GM23338 (cell line): Measurements from ENCODE around the gene CSKMT. TPM values are rescaled to one million over a fixed set of nuclear protein-coding genes. Genes with fewer than 3 reads are reported as not detected.

Source experiments
- ATAC-seq: fragments of 200-7000 bp; cut with Tn5 transposase; 3 replicates; pipeline ENCODE4 v1.9.1; 2020
- DNase-seq: peaks from one replicate; pipeline ENCODE4 v3.0.0-alpha.2; 2015; ENCODE audit warnings: low spot score
- H2AFZ ChIP-seq: fragments of 200-600 bp; sonication (generic); 2 replicates; pipeline ENCODE4 v1.8.0; 2016; ENCODE audit warnings: antibody characterized with exemption, mild to moderate bottlenecking, moderate library complexity
- H3F3A ChIP-seq: fragments of 200-600 bp; sonication (generic); replicated peaks from 2 replicates; pipeline ENCODE4 v1.8.0; 2017; ENCODE audit warnings: antibody characterized with exemption, mixed run types, low read depth
- H3K27ac ChIP-seq: fragments of 200-600 bp; sonication (generic); 2 replicates; pipeline ENCODE4 v1.6.1; 2016; ENCODE audit warnings: low read depth
- H3K27me3 ChIP-seq: fragments of 200-600 bp; sonication (generic); 2 replicates; pipeline ENCODE4 v1.8.0; 2016; ENCODE audit warnings: mild to moderate bottlenecking, mixed run types, moderate library complexity; ENCODE audit not compliant: insufficient read depth
- H3K36me3 ChIP-seq: fragments of 200-600 bp; sonication (generic); 2 replicates; pipeline ENCODE4 v1.8.0; 2016; ENCODE audit warnings: mild to moderate bottlenecking; ENCODE audit not compliant: insufficient read depth
- H3K4me1 ChIP-seq: fragments of 200-600 bp; sonication (generic); 2 replicates; pipeline ENCODE4 v1.8.0; 2016; ENCODE audit warnings: mild to moderate bottlenecking, moderate library complexity; ENCODE audit not compliant: insufficient read depth
- H3K4me2 ChIP-seq: fragments of 200-600 bp; sonication (generic); 2 replicates; pipeline ENCODE4 v1.7.1; 2017; ENCODE audit warnings: mixed run types
- H3K4me3 ChIP-seq: fragments of 200-600 bp; sonication (generic); 2 replicates; pipeline ENCODE4 v1.6.1; 2016; ENCODE audit warnings: mixed run types
- H3K79me2 ChIP-seq: fragments of 200-600 bp; sonication (generic); replicated peaks from 2 replicates; pipeline ENCODE4 v1.8.0; 2017; ENCODE audit warnings: mild to moderate bottlenecking; ENCODE audit not compliant: insufficient read depth
- H3K9me2 ChIP-seq: fragments of 200-600 bp; sonication (generic); 2 replicates; pipeline ENCODE4 v1.8.0; 2017; ENCODE audit not compliant: insufficient read depth
- H4K20me1 ChIP-seq: fragments of 200-600 bp; sonication (generic); replicated peaks from 2 replicates; pipeline ENCODE4 v1.8.0; 2017; ENCODE audit warnings: mild to moderate bottlenecking; ENCODE audit not compliant: insufficient read depth
- H3K27ac Mint-ChIP-seq: 2 replicates; pipeline ENCODE4 v1.8.0; 2020; ENCODE audit warnings: inconsistent platforms, mild to moderate bottlenecking, moderate library complexity, mixed read lengths
- H3K27me3 Mint-ChIP-seq: 3 replicates; pipeline ENCODE4 v1.8.0; 2022; ENCODE audit warnings: low read depth, mild to moderate bottlenecking, moderate library complexity, mixed read lengths, inconsistent platforms; ENCODE audit not compliant: insufficient read depth, poor library complexity
- H3K36me3 Mint-ChIP-seq: 3 replicates; pipeline ENCODE4 v1.8.0; 2021; ENCODE audit warnings: low read depth, mild to moderate bottlenecking, inconsistent platforms, moderate library complexity, mixed read lengths
- H3K4me1 Mint-ChIP-seq: 3 replicates; pipeline ENCODE4 v1.8.0; 2020; ENCODE audit warnings: mild to moderate bottlenecking, inconsistent platforms, mixed read lengths
- H3K4me3 Mint-ChIP-seq: 3 replicates; pipeline ENCODE4 v1.8.0; 2021; ENCODE audit warnings: moderate library complexity, mild to moderate bottlenecking, inconsistent platforms, mixed read lengths
- H3K9me3 Mint-ChIP-seq: 3 replicates; pipeline ENCODE4 v1.8.0; 2020; ENCODE audit warnings: moderate library complexity, mild to moderate bottlenecking, inconsistent platforms, mixed read lengths
- CREB1 ChIP-seq: fragments of 250-450 bp; sonication (Bioruptor Pico); IDR thresholded peaks from 2 replicates; pipeline ENCODE4 v1.5.0; 2020; ENCODE audit warnings: low read depth, mild to moderate bottlenecking, moderate library complexity
- JUNB ChIP-seq: IDR thresholded peaks from one replicate; pipeline ENCODE4 v1.6.1; 2016; ENCODE audit warnings: antibody characterized with exemption; ENCODE audit not compliant: unreplicated experiment
- NANOG ChIP-seq: IDR thresholded peaks from 2 replicates; pipeline ENCODE4 v1.6.1; 2016; ENCODE audit warnings: antibody characterized with exemption, borderline replicate concordance
- POLR2AphosphoS5 ChIP-seq: IDR thresholded peaks from 2 replicates; pipeline ENCODE4 v1.6.1; 2016; ENCODE audit warnings: antibody characterized with exemption, low read depth
- ZNF114 ChIP-seq: fragments of 250-450 bp; sonication (Bioruptor Pico); IDR thresholded peaks from 2 replicates; pipeline ENCODE4 v1.5.0; 2020; ENCODE audit warnings: mild to moderate bottlenecking, moderate library complexity
- ZNF331 ChIP-seq: fragments of 250-450 bp; sonication (Bioruptor Pico); IDR thresholded peaks from 2 replicates; pipeline ENCODE4 v1.5.0; 2020; ENCODE audit warnings: low read depth, mild to moderate bottlenecking, moderate library complexity
- polyA plus RNA-seq: library from polyadenylated mRNA; unstranded; fragments of >200 nt; fragmentation: Nextera tagmentation; extraction: Ambion mirVana; gene quantifications from 2 replicates; pipeline ENCODE4 v1.2.1, GENCODE V29; 2016
- total RNA-seq: library from RNA; depleted of rRNA; stranded (reverse); fragments of >200 nt; shearing (Covaris generic); gene quantifications from 2 replicates; pipeline ENCODE4 v1.2.3, GENCODE V29; 2014
- TF ChIP-seq, protein P1 (sequence below): IDR thresholded peaks from 2 replicates; pipeline ENCODE4 v1.6.1; 2016; ENCODE audit warnings: antibody characterized with exemption
- TF ChIP-seq, protein P2 (sequence below), 2 experiments: fragments of 200-600 bp in 1 of 2; sonication (generic) in 1 of 2; conservative IDR thresholded peaks; 2 replicates each; pipeline versions ENCODE4 v1.5.1 to v1.6.1; 2016 to 2017; ENCODE audit warnings: antibody characterized with exemption in 2 of 2, low read depth in 2 of 2, mild to moderate bottlenecking in 2 of 2, moderate library complexity in 1 of 2
- TF ChIP-seq, protein P3 (sequence below): fragments of 250-450 bp; sonication (Bioruptor Pico); IDR thresholded peaks from 2 replicates; pipeline ENCODE4 v1.5.0; 2020; ENCODE audit warnings: mild to moderate bottlenecking, moderate library complexity

The CSKMT gene
- total and polyA plus RNA-seq, 2 experiments from 2014 or later, result 8.0 to 25.6 TPM

DNA sequence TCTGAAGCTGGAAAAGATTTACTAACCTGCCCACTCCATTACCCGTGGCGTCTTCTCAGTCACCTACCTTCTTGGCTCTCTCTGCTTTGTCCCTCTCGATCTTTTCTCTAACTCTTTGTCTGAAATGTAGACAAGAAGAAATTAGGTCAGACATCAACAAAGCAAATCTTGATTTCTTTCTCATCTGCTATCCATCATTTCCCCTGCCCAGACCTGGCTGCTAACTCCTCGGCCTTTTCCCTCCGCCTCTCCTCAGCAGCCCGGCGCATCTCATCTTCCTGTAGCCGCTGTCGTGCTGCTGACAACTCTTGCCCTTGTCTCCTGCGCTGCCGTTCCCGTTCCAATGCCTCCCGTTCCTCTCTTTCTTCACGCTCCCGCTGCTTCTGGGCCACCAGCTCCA lies 12.6 kb downstream of the CSKMT start:
- Histone ChIP-seq H2AFZ (no peak overlapping the region), H3K36me3 (no peaks in the 10 kb centered on the region), H3K27ac (0 out of 2 replicates have a peak overlapping the region, but pooled peaks have one; percentile 69), H4K20me1 (no peaks in the 10 kb centered on the region; the same call in 1 of the 2 replicates), H3K4me3 (peak overlapping the region; percentile 99), H3K79me2 (peaks cover 29% of the 10 kb centered on the region), H3K27me3 (no peaks in the 10 kb centered on the region), H3K9me2 (no peaks in the 10 kb centered on the region), H3K4me1 (peaks cover 18% of the 10 kb centered on the region), H3K4me2 (peak overlapping the region; percentile 98), H3F3A (peaks cover 29% of the 10 kb centered on the region)
- Mint-ChIP-seq H3K9me3 (no peaks in the 10 kb centered on the region), H3K27me3 (peaks cover 9% of the 10 kb centered on the region), H3K4me1 (peaks cover 20% of the 10 kb centered on the region), H3K27ac (no peak overlapping the region; the same call in 1 of the 2 replicates), H3K36me3 (peaks cover 45% of the 10 kb centered on the region), H3K4me3 (peak overlapping the region; percentile 80)
- DNase-seq (no peak), ATAC-seq (no peak)
- TF ChIP-seq ZNF114 (CRISPR knock-in tag), result no peak
- no peak for TF ChIP-seq POLR2AphosphoS5
- no peak for TF ChIP-seq ZNF331 (CRISPR knock-in tag)
- no peak for TF ChIP-seq NANOG
- no peak for TF ChIP-seq CREB1 (CRISPR knock-in tag)
- TF ChIP-seq, protein P1, sequence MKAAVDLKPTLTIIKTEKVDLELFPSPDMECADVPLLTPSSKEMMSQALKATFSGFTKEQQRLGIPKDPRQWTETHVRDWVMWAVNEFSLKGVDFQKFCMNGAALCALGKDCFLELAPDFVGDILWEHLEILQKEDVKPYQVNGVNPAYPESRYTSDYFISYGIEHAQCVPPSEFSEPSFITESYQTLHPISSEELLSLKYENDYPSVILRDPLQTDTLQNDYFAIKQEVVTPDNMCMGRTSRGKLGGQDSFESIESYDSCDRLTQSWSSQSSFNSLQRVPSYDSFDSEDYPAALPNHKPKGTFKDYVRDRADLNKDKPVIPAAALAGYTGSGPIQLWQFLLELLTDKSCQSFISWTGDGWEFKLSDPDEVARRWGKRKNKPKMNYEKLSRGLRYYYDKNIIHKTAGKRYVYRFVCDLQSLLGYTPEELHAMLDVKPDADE, result no peak
- TF ChIP-seq, protein P2, sequence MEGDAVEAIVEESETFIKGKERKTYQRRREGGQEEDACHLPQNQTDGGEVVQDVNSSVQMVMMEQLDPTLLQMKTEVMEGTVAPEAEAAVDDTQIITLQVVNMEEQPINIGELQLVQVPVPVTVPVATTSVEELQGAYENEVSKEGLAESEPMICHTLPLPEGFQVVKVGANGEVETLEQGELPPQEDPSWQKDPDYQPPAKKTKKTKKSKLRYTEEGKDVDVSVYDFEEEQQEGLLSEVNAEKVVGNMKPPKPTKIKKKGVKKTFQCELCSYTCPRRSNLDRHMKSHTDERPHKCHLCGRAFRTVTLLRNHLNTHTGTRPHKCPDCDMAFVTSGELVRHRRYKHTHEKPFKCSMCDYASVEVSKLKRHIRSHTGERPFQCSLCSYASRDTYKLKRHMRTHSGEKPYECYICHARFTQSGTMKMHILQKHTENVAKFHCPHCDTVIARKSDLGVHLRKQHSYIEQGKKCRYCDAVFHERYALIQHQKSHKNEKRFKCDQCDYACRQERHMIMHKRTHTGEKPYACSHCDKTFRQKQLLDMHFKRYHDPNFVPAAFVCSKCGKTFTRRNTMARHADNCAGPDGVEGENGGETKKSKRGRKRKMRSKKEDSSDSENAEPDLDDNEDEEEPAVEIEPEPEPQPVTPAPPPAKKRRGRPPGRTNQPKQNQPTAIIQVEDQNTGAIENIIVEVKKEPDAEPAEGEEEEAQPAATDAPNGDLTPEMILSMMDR (conservative IDR thresholded peaks at IDR 0.05; ENCODE audit: low read depth in 2 of 2), result no peak

DNA sequence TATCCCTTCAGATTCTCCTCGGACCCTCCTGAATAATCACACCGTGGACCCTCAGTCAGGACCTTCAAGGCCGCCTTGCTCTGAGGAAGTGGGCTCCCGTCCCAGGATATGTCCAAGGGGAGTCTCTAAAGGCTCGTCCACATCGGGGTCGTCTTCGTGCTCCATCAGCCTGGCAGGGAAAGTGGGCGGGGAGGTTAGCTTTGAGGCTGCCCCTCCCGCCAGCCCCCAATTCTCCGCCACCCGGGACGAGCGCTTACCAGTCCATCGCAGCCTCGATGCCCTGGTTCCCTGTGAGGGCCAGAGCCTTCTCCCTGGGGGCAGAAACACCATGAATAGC lies 13.3 kb downstream of the CSKMT start:
- Mint-ChIP-seq H3K4me3 (peak overlapping the region; percentile 80), H3K9me3 (no peaks in the 10 kb centered on the region), H3K27ac (peak overlapping the region; percentile 95), H3K4me1 (peaks cover 20% of the 10 kb centered on the region), H3K27me3 (peaks cover 9% of the 10 kb centered on the region), H3K36me3 (peaks cover 39% of the 10 kb centered on the region)
- no peaks in the 10 kb centered on the region for H3K27me3 ChIP-seq
- ATAC-seq, result no peak; the same call in 2 of the 3 replicates
- H3K36me3 ChIP-seq, result no peaks in the 10 kb centered on the region
- H3K4me2 ChIP-seq, result peak overlapping the region; percentile 98
- peaks cover 11% of the 10 kb centered on the region for H3K4me1 ChIP-seq
- no peak overlapping the region for H2AFZ ChIP-seq
- H3K4me3 ChIP-seq, result peak overlapping the region; percentile 99
- H3K9me2 ChIP-seq, result no peaks in the 10 kb centered on the region
- no peak for DNase-seq
- H3K27ac ChIP-seq, result peak overlapping the region; percentile 53; the same call in 1 of the 2 replicates
- peaks cover 22% of the 10 kb centered on the region for H3K79me2 ChIP-seq
- no peaks in the 10 kb centered on the region; the same call in 1 of the 2 replicates for H4K20me1 ChIP-seq
- peaks cover 22% of the 10 kb centered on the region for H3F3A ChIP-seq
- TF ChIP-seq NANOG (no peak), JUNB (no peak), CREB1 (CRISPR knock-in tag) (no peak), ZNF331 (CRISPR knock-in tag) (no peak)
- TF ChIP-seq, protein P3, sequence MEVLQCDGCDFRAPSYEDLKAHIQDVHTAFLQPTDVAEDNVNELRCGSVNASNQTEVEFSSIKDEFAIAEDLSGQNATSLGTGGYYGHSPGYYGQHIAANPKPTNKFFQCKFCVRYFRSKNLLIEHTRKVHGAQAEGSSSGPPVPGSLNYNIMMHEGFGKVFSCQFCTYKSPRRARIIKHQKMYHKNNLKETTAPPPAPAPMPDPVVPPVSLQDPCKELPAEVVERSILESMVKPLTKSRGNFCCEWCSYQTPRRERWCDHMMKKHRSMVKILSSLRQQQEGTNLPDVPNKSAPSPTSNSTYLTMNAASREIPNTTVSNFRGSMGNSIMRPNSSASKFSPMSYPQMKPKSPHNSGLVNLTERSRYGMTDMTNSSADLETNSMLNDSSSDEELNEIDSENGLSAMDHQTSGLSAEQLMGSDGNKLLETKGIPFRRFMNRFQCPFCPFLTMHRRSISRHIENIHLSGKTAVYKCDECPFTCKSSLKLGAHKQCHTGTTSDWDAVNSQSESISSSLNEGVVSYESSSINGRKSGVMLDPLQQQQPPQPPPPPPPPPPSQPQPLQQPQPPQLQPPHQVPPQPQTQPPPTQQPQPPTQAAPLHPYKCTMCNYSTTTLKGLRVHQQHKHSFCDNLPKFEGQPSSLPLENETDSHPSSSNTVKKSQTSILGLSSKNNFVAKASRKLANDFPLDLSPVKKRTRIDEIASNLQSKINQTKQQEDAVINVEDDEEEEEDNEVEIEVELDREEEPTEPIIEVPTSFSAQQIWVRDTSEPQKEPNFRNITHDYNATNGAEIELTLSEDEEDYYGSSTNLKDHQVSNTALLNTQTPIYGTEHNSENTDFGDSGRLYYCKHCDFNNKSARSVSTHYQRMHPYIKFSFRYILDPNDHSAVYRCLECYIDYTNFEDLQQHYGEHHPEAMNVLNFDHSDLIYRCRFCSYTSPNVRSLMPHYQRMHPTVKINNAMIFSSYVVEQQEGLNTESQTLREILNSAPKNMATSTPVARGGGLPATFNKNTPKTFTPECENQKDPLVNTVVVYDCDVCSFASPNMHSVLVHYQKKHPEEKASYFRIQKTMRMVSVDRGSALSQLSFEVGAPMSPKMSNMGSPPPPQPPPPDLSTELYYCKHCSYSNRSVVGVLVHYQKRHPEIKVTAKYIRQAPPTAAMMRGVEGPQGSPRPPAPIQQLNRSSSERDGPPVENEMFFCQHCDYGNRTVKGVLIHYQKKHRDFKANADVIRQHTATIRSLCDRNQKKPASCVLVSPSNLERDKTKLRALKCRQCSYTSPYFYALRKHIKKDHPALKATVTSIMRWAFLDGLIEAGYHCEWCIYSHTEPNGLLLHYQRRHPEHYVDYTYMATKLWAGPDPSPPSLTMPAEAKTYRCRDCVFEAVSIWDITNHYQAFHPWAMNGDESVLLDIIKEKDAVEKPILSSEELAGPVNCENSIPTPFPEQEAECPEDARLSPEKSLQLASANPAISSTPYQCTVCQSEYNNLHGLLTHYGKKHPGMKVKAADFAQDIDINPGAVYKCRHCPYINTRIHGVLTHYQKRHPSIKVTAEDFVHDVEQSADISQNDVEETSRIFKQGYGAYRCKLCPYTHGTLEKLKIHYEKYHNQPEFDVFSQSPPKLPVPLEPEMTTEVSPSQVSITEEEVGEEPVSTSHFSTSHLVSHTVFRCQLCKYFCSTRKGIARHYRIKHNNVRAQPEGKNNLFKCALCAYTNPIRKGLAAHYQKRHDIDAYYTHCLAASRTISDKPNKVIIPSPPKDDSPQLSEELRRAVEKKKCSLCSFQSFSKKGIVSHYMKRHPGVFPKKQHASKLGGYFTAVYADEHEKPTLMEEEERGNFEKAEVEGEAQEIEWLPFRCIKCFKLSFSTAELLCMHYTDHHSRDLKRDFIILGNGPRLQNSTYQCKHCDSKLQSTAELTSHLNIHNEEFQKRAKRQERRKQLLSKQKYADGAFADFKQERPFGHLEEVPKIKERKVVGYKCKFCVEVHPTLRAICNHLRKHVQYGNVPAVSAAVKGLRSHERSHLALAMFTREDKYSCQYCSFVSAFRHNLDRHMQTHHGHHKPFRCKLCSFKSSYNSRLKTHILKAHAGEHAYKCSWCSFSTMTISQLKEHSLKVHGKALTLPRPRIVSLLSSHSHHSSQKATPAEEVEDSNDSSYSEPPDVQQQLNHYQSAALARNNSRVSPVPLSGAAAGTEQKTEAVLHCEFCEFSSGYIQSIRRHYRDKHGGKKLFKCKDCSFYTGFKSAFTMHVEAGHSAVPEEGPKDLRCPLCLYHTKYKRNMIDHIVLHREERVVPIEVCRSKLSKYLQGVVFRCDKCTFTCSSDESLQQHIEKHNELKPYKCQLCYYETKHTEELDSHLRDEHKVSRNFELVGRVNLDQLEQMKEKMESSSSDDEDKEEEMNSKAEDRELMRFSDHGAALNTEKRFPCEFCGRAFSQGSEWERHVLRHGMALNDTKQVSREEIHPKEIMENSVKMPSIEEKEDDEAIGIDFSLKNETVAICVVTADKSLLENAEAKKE (CRISPR knock-in tag), result no peak
- TF ChIP-seq, protein P1, result no peak
